GM12875 (cell line): ENCODE results near the gene RGS6.

Source experiments
- H3K4me3 ChIP-seq: one replicate; pipeline ENCODE4 v1.5.1; 2011; ENCODE audit warnings: low read depth, low read length, control low read depth
- TF ChIP-seq, protein P1 (sequence below): IDR thresholded peaks from 2 replicates; pipeline ENCODE4 v1.5.1; 2011; ENCODE audit warnings: low read depth, mild to moderate bottlenecking, control low read depth, inconsistent platforms, low read length, moderate library complexity, borderline replicate concordance; ENCODE audit not compliant: insufficient read depth

The RGS6 gene

DNA sequence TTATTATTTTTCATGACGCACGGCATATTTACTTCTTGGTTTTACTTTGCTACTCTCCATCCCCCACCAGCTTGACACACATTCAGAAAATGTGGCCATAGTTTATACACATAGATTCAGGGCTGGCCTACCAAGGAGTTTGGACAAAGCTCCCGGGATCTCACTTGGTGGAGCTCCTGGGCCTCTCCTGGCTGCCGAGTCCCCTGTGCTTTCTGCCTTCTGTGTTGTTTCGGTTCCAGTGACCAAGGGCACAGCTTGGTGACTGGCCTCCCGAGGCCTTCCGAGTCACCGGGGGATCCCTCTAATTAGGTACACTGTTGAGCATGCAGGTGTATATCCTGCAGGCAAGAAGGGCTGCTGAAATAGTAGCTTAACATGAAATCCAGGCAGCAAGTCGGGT, 63.5 kb downstream of the RGS6 start:
- no peak overlapping the region for H3K4me3 ChIP-seq
- TF ChIP-seq, protein P1, sequence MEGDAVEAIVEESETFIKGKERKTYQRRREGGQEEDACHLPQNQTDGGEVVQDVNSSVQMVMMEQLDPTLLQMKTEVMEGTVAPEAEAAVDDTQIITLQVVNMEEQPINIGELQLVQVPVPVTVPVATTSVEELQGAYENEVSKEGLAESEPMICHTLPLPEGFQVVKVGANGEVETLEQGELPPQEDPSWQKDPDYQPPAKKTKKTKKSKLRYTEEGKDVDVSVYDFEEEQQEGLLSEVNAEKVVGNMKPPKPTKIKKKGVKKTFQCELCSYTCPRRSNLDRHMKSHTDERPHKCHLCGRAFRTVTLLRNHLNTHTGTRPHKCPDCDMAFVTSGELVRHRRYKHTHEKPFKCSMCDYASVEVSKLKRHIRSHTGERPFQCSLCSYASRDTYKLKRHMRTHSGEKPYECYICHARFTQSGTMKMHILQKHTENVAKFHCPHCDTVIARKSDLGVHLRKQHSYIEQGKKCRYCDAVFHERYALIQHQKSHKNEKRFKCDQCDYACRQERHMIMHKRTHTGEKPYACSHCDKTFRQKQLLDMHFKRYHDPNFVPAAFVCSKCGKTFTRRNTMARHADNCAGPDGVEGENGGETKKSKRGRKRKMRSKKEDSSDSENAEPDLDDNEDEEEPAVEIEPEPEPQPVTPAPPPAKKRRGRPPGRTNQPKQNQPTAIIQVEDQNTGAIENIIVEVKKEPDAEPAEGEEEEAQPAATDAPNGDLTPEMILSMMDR = no peak

GRCh38 chr14:71996610-71997009, 64.4 kb downstream of the RGS6 start:
- TF ChIP-seq, protein P1 = no peak
- no peak overlapping the region for H3K4me3 ChIP-seq

DNA sequence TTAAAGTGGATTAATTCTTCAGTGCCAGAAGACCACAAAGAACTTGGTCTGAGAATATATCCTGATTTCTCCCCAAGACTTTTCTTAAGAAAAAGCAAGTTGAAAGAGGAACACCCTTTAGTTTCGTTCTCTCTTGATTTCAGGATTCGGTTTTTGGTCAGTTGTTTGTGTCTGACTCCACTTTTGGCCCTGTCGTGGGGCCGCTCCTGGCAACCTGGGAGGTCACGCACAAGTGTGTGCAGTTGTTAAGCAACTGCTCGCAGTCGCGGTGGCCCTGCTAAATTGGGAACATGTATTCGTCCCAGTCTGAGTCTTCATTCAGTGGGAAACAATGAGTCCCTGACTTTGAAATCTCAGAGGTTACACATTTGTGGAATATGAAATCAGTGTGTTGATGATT, 68.7 kb downstream of the RGS6 start:
- H3K4me3 ChIP-seq = no peak overlapping the region
- TF ChIP-seq, protein P1 = no peak

- H3K4me3 ChIP-seq = no peak overlapping the region
Measured at GRCh38 chr14:72002731-72003130, 70.5 kb downstream of the RGS6 start.

GRCh38 chr14:72008666-72009065, 76.4 kb downstream of the RGS6 start:
- TF ChIP-seq, protein P1 = no peak
- no peak overlapping the region for H3K4me3 ChIP-seq

More at GRCh38 chr14:72002731-72003130, 70.5 kb downstream of the RGS6 start:
- TF ChIP-seq, protein P1 = no peak

GRCh38 chr14:72010474-72010873, 78.2 kb downstream of the RGS6 start:
- TF ChIP-seq, protein P1 = no peak
- no peak overlapping the region for H3K4me3 ChIP-seq

GRCh38 chr14:72013721-72014345, 81.6 kb downstream of the RGS6 start:
- H3K4me3 ChIP-seq = no peak overlapping the region
- TF ChIP-seq, protein P1 = no peak
